BE2C (cell line): Measurements from ENCODE around the gene CCDC122.

Experiments used
- DNase-seq: peaks from one replicate; pipeline ENCODE4 v3.0.0-alpha.2; 2020
- H3K27me3 ChIP-seq: fragments of 250-450 bp; sonication (Bioruptor Pico); 2 replicates; pipeline ENCODE4 v1.5.1; 2020; ENCODE audit warnings: mild to moderate bottlenecking
- H3K36me3 ChIP-seq: fragments of 250-450 bp; sonication (Bioruptor Pico); 2 replicates; pipeline ENCODE4 v1.5.1; 2020; ENCODE audit warnings: mild to moderate bottlenecking
- H3K4me1 ChIP-seq: fragments of 250-450 bp; sonication (Bioruptor Pico); 2 replicates; pipeline ENCODE4 v1.5.1; 2020
- H3K4me3 ChIP-seq: 2 replicates; pipeline ENCODE4 v1.5.1; 2011; ENCODE audit warnings: low read depth, low read length
- H3K9me3 ChIP-seq: fragments of 250-450 bp; sonication (Bioruptor Pico); 2 replicates; pipeline ENCODE4 v1.5.1; 2020
- CTCF ChIP-seq: IDR thresholded peaks from 2 replicates; pipeline ENCODE4 v1.5.1; 2012; ENCODE audit warnings: mild to moderate bottlenecking, low read depth, low read length

CCDC122 gene

GRCh38 chr13:43850873-43851272 is 28.7 kb downstream of the CCDC122 start:
- no peaks in the 10 kb centered on the region for H3K36me3 ChIP-seq
- no peaks in the 10 kb centered on the region; the same call in none of the 2 replicates for H3K9me3 ChIP-seq
- no peaks in the 10 kb centered on the region for H3K4me1 ChIP-seq
- no peak for DNase-seq
- no peak overlapping the region for H3K4me3 ChIP-seq
- no peak for TF ChIP-seq CTCF
- no peaks in the 10 kb centered on the region for H3K27me3 ChIP-seq

DNA sequence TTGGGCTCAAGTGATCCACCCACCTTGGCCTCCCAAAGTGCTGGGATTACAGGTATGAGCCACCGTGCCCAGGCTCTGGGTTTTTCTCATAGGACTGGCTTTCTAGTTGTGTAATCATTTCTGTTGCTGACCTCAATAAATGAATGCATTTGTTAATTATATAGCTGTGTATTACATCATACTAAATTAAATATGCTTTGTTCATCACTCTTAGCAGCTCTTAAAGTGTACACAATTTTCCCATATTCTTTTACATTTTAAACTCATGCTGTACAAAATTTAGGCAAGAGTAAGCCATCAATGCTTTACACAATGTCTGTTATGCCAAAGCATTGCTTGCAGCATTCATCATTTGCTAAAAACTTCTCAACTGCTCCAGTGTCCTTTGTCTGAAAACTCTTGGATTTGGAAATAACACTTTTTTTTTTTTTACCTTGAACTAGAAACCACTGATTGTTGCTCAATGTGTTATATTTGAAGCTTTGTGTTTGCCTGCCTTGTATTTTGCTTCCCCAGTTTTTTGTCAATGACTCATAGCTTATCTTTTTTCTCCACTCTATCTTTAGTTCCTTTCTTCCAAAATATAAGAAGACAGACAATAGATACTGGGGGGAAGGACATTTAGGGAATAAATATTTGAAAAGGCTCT is 31.4 kb downstream of the CCDC122 start:
- no peak for TF ChIP-seq CTCF
- no peaks in the 10 kb centered on the region; the same call in 1 of the 2 replicates for H3K9me3 ChIP-seq
- no peak for DNase-seq
- H3K27me3 ChIP-seq, result no peaks in the 10 kb centered on the region
- no peak overlapping the region for H3K4me3 ChIP-seq
- H3K36me3 ChIP-seq, result no peaks in the 10 kb centered on the region
- H3K4me1 ChIP-seq, result no peaks in the 10 kb centered on the region

GRCh38 chr13:43846496-43847158 is 32.9 kb downstream of the CCDC122 start:
- no peaks in the 10 kb centered on the region; the same call in 1 of the 2 replicates for H3K9me3 ChIP-seq
- TF ChIP-seq CTCF, result no peak
- no peak for DNase-seq

DNA sequence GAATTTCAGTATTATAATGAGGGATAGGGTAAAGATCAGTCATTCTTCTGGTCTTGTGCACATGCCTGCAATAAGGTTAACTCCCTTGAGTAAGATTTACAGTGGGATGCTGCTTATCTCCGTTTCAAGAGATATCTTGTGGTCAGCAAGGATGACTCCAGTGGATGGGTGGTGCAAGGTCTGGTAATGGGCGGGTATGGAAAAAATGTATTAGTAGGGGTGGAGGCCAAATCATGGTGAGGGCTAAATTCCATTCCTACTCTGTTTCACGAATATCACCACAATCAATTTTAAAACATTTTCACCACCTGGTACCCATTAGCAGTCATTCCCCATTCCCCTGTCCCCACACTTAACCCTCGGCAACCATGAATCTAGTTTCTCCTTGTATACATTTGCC is 40.6 kb downstream of the CCDC122 start:
- DNase-seq, result no peak

More at GRCh38 chr13:43846496-43847158, 32.9 kb downstream of the CCDC122 start:
- H3K4me3 ChIP-seq, result no peak overlapping the region
- H3K27me3 ChIP-seq, result no peaks in the 10 kb centered on the region
- H3K36me3 ChIP-seq, result no peaks in the 10 kb centered on the region
- H3K4me1 ChIP-seq, result no peaks in the 10 kb centered on the region

DNA sequence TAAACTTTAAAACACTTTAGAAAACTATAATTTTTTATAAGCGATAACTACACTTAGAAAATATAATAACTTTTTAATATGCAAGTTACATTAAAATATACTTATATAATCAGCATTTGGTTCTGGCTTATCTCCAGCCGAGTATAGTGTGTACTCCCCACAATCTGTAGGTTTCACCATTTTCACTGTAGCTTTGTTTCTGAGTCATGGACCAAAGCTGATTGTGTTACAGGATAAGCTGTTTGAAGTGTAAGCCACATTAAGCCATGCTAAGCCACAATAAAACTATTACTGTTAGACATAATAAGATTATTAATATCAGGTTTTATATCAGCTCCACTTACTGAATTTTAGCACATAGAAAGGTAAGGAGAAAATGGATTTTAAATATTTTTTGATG is 43.8 kb downstream of the CCDC122 start:
- DNase-seq, result no peak
- no peaks in the 10 kb centered on the region for H3K36me3 ChIP-seq
- TF ChIP-seq CTCF, result no peak
- no peak overlapping the region for H3K4me3 ChIP-seq
- no peaks in the 10 kb centered on the region for H3K27me3 ChIP-seq
- no peaks in the 10 kb centered on the region; the same call in 1 of the 2 replicates for H3K4me1 ChIP-seq
- no peaks in the 10 kb centered on the region for H3K9me3 ChIP-seq

More for the DNA sequence above, 40.6 kb downstream of the CCDC122 start:
- Histone ChIP-seq H3K4me3 (no peak overlapping the region), H3K9me3 (no peaks in the 10 kb centered on the region), H3K36me3 (no peaks in the 10 kb centered on the region), H3K4me1 (no peaks in the 10 kb centered on the region), H3K27me3 (no peaks in the 10 kb centered on the region)
- no peak for TF ChIP-seq CTCF

GRCh38 chr13:43831088-43831487 is 48.5 kb downstream of the CCDC122 start:
- H3K9me3 ChIP-seq, result no peaks in the 10 kb centered on the region
- no peak overlapping the region for H3K4me3 ChIP-seq
- no peak for DNase-seq

More at GRCh38 chr13:43831088-43831487, 48.5 kb downstream of the CCDC122 start:
- no peak for TF ChIP-seq CTCF
- H3K36me3 ChIP-seq, result no peaks in the 10 kb centered on the region
- H3K4me1 ChIP-seq, result no peaks in the 10 kb centered on the region; the same call in 1 of the 2 replicates
- no peaks in the 10 kb centered on the region for H3K27me3 ChIP-seq
